Measurements from ENCODE around the gene RASGRP1.

The RASGRP1 gene

DNA sequence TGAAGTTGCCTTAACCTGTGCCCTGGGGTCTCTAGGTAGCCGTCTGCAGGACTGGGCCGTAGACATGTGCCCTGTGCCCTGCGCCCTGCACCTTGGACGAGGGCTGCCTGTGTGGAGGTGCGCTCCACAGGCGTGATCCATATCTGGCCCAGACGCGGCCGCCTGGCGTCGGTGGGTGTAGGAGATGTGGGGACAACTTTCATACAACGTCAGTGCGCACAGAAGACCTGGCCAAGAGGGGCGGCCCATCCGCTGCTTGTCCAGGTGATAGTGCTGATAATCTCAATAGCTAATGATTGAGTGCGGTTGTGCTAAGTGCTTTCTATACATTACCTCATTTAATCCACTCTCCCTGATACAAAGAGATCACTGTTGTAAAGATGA is 665 bp upstream of the RASGRP1 start:
- no peak for DNase-seq (ENCODE audit: low read depth)

DNA sequence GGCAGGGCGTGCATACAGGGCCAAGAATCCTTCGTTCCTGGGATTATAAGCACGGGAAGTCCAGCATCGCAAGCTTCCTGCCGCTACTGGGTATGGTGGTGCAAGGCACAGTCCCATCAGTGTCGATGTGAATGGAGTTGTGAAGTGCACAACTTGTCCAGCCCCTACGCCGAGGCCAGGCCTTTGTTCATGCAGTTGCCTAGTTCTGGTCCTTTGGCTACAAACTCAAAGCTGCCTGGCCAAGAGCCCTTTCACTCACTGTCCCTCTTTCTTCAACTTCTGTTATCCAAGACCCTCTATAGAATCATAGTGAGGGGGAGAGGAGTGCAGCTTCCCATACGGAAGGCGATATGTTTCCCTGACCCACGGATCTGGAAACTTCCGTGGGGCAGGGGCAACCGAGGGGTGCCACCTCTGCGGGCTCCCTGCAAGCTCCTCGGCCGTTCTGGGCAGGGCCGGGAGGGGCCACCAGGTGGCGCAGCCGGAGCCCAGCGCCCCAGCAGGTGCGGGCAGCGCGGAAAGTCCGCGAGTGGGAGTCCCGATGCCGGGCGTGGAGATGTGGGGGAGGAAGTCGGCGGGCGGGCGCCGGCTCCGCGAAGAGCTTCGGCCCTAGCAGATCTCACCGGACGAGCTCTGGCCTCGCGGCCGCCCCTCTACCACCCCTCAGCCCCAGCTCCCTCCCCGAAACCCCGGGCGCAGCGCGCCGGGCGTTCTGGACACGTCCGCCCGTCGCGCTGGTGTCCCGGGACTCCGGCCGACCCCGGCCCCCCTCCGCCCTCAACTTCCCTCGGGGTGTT is 693 bp downstream of the RASGRP1 start:
- DNase-seq (ENCODE audit: low read depth), result peak; percentile 83

DNA sequence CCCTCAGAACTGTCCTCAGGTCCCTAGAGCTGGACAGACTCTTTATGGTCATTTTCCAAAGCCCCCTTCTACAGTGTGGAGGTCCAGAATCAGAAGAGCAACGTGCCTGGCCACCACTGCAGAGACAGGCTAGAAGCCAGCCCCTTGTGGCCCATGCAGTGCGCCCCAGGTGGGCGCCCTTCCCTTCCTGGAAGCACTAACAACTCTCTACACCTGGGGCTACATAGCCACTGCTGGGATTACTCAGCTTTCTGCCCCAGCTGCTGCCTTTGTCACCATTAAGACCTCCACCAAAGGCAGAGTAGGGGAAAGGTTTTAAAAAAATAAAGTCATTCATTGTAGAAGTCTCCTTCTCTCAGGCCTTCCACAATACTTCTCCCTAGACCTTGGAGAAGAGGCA is 2.3 kb downstream of the RASGRP1 start:
- DNase-seq (ENCODE audit: low read depth), result no peak

DNA sequence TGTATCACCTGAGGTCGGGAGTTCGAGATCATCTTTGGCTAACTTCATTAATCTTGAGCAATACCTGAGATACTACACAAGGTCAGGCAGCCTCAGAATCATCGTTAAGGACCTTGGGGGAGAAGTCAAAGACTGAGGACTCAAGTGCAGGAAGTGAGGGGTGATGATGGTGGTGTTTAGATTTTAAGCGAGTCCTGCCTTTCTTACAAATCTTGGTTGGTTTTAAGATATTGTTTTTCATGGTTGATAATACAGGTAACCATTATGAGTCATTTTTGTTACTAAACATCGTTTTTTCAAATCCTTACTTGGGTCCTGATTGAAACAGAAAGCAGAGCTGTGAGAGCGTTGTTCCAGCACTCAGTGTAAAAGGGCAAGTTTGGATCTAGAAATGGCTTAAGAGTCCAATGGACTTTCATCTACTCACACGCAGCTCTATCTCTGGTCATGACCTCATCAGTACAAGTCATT is 4.1 kb downstream of the RASGRP1 start:
- DNase-seq (ENCODE audit: low read depth), result no peak

DNA sequence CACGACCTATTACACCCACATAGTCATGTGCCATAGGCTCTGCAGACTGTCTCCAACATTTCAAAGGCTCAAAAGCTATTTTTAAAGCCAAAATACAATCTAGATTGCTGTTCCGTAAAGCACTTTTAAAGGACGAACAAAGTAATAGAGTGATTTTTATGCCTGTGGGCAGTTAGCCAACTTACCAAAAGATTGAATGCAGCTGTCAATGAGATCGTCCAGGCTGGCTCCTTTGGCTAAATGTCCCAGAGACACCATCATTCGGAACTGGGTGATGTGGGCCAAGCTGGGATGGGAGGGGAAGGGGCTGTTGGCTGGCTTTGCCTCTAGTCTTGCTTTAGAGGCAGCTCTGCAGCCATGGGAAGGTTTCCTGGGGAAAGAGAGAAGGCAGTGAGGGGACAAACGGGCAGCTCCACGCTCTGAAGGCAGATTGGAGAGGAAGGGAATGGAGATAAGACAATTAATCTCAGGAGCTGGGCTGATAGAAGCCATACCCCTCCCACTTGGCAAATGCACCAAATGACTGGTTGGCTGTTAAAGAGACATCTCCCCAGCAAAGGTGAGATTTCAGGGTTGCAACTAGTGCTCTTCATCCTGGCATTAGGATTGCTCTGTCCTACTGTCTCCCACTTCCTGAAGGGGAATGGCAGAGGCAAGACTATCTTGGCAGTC is 4.8 kb downstream of the RASGRP1 start:
- DNase-seq (ENCODE audit: low read depth), result no peak

DNA sequence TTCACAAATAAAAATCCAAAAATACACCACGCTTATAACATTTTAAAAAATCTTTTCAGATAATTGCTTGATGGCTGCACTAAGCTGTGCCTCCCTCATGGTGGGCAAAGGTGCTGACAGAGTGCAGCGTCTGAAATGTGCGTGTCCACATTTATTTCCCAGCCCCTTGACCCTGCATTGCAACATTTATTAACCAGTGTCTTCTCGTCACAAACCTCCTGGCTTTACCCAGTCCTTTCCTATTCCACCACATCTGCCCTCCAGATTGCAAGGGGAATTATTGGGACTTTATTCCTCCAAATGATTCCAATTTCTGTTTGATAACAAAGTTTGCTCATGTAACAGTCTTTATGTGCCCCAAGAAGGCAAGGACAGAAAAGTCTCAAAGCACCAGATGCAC is 5.5 kb downstream of the RASGRP1 start:
- no peak for DNase-seq (ENCODE audit: low read depth)

DNA sequence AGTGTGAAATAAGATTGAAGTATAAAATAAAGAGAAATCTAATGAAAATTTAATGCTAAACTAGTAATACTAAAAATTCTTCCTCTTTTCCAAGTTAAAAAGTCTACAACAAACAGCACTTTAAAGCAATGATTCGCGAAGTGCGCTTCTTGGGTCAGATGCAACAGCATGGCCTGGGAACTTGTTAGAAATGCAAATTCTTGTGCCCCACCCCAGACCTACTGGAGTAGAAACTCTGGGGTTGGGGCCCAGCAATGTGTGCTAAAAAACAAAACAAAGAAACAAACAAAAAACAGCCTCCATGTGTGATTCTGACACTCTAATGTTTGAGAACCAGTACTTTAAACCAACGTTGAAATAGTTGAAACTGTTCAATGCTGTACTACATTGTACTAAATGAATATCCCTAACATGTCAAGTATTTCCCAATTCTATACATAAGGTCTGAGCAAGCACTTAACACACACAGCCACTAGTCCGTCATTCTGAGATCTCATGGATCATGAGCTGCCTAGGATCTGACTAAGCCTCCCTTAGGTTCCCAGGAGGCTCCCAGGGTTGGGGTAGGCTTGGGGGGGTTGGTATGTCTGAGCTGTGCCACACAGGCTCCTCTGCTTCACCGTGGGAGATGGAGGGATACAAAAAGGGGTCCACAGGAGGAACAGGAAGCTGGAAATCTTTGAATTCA is 6.1 kb downstream of the RASGRP1 start:
- no peak for DNase-seq (ENCODE audit: low read depth)

DNA sequence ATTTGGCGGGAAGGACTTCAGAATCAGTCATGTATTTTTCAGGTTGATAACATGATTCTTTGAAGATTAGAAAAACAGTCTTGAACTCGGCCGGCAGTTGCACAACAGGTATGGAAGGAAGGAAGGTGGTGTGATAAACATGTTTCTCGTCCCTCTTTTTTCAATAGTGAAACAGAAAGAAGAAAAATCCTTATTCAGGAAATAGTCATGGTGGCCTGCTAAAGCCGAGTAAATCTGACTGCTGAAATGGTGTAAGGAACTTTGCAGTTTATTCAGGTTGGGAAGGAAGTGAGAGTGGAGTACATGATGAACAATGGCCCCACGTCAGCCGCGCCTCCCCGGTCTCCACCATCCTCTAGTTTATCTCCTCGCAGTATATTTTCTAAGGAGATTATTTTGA is 6.7 kb downstream of the RASGRP1 start:
- no peak for DNase-seq (ENCODE audit: low read depth)

DNA sequence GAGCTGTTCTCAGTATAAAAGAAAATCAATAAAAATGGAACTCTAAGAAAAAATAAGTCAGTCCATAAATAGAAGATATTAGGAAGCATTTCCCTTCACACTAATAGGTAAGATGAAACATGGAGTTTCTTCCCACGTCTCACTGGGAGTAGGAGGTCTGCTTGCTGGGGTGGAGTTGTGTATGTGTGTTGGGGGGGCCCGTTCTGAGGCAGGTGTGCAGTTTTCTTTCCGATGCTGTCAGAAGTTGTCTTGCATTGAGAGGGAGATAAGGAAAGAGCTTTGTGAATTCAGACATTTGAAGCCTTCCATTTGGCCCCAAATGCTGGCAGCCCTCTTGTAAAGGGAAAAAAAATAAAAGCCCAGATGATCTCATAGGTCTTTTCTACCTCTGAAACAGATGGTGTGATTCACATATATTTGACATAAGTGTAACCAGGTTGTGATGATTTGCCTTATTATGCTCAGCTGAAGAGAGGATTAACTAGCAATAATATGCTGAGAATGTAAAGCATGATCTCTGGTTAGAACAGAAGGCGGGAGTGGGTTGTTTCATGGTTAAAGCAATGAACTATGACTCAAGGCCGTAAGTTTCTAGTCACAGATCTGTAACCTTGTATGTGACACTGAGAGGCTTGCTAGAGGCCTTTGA is 8.8 kb downstream of the RASGRP1 start:
- no peak for DNase-seq (ENCODE audit: low read depth)

DNA sequence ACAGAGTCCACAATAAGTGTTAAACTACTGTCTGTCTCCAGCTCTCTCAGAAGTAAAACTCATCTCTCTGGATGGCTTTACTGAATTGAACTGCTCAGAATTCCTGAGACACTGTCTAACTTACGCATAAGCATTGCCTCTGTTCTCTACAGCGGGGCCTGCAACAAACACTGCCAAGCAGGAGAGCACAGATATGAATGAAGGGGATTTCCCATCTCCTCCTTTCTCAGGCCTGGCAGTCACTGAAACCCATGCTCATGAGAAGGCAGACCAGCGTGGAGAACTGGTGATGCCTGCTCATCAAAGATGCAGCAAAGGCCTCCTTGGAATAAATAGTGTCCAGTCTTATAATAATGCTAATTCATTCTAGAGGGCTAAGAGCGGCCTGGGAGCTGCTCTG is 10.3 kb downstream of the RASGRP1 start:
- DNase-seq (ENCODE audit: low read depth), result no peak

DNA sequence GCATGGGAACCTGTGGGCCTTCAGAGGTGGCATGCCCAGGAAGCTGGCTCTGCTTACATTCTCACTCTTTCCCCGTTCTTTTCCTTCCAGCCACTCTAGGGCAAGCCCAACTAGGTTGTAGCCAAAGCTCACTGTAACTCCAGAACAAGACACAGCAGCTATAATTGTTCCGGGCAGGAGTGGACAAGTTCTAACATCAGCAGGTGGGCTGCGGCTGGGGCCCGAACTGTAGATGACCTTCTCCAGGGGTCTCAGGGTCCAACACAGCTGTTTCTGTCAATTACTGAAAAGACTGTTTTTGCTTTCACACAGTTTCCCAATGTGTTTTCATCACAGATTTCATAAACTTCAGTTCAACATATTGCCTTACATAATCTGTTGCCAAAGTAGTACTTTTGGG is 11.5 kb downstream of the RASGRP1 start:
- no peak for DNase-seq (ENCODE audit: low read depth)

DNA sequence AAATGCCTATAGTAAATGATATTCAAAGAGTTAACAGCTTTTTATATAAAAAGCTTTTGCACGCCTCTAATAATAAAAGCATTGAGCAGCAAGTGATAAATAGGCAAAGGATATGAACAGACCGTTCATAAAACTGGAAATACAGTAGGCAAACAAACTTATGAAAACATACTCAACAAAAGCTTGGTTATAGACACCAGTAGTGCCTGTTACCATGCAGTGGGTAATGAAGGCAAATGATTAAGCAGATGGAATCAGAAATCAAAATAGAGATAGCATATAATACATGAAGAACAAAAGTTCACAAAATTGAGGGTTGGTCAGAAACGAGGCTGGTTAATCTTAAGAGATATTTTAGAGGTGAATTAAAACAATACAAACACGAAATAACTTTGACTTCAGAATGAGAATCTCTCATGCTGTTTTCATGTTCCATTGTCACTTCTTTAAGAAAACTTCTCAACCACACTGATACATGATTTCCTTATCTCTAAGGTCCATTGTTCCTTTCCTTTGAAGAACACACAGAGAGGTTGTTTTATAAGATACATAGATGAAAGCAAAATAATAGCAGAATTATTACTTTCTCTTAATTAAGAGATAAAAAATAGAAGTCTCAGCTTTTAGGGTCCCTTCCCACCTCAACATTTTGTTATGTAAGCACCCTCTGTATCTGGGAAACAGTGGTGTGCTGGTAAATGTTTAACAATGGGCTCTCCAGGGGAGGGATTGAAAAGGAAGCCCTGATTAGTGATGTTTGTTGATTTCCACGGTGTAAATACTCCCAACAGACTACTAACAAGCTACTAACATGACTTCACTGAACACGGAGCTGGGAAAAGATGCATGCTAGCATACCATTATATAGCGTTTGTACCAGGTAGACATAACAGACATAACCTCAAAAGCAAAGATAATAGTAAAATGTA is 12.6 kb downstream of the RASGRP1 start:
- DNase-seq (ENCODE audit: low read depth), result no peak

DNA sequence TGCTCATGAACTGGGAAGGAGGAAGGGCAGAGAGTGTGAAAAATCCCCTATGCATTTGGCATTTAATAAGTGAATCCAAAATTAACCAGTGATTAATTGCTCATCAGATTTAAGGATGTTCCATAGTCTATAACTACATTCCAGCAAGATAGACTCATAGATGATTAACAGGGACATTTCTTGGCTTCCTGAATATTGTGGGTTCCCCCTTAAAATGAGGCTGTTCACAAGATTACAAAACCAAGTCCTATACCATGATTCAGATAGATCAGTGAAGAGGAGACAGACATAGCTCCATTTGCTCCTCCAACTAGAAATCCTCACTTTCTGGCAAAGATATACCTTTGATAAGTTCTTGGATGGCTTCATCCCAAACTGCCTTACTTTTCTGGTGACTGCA is 15.4 kb downstream of the RASGRP1 start:
- no peak for DNase-seq (ENCODE audit: low read depth)

DNA sequence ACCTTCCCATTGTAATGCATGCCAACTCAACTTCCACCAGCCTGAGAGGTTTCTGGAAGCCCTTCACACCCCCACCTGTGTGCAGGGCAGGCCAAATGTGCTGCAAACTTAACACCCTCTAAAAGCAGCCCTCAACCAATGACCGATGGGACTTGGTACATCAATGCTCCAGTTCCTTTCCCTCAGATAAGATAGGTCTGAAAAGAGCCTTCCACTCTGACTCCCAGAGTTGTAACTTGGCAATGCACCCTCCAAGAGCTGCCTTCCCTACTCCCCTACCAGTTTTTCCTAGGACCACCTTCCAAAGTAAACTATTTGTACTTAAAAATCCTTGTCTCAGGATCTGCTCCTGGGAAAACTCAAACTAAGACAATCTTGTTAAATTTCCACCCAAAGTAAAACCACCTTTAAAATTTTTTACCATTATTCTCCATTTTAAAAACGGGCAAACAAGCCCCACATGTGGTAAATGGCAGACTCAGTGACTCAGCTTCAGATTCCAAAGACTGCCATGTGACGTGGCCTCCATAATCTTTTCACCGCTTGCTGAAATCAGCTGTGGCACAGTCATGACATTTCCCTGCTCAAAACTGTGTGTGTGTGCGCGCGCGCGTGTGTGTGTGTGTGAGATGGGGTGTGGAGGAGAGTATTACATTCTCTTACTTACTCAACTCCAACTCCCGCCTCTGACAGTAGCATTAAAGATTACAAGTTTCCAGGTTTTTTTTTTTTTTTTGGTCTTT is 17.2 kb downstream of the RASGRP1 start:
- DNase-seq (ENCODE audit: low read depth), result no peak

DNA sequence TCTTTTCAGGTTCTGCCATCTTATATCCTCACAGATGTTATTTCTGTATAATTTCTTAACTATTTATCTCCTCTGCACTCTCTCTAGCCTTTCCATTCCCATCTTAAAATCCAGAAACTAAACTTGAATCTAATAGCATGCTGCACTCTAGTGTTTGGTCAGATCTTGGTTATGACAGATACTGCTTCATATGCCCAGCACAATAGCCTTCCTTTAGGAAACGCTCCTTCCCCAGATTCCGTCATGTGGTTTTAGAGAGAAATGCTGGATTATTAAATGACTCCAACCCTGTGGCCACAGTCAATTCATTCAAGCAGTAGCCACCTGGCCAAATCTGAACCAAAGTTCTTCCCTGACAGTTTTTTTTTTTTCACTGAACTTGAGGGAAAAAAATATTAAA is 19.4 kb downstream of the RASGRP1 start:
- DNase-seq (ENCODE audit: low read depth), result no peak

DNA sequence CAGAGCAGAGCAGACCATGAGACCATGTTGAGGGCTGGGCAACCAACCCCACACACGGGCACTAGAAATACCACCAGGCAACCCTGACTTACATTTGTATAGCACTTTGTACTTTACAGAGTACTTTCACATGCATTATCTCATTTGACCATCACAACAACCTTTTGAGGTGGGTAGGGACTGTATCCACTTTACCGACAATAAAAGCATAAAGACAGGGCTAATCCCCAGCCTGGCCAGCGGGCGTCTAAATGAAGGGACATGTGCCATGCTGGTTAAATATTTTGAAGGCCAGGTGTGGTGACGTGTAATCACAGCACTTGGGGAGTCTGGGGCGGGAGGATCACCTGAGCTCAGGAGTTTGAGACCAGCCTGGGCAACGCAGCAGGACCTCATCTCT is 23.6 kb downstream of the RASGRP1 start:
- DNase-seq (ENCODE audit: low read depth), result no peak

DNA sequence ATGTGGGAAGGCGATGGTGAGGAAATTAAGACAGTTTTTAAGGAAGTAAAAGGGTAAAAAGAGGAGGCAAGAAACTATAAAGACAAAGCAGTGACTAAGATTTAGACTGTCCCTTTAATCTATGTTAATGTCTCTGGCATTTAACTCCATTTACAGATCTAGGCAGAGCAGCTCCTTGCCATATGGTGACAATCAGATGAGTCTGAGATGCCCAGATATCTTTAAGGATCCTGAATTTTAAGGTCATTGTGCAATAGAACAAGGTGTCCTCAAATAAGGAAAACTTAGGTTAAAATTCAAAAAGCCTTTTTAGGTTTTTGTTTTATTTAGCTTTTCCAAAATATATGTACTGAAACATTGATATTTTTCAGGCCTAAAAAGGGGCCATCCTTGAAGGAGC is 24.1 kb downstream of the RASGRP1 start:
- no peak for DNase-seq (ENCODE audit: low read depth)

DNA sequence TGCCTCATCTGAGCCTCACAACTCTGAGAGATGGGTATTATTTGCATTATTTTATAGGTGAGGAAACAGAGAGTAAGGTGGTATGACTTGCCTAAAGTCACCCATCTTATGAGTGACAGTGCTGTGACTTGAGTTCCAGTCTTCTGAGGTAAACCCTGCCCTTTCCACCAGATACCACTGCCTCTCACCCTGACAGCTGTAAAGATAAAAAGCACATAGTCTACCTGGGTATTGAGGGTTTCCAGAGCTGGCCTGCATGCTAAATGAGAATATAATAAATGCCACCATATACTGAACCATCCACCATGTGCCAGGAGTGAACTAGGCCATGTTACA is 25.6 kb downstream of the RASGRP1 start:
- DNase-seq (ENCODE audit: low read depth), result no peak

DNA sequence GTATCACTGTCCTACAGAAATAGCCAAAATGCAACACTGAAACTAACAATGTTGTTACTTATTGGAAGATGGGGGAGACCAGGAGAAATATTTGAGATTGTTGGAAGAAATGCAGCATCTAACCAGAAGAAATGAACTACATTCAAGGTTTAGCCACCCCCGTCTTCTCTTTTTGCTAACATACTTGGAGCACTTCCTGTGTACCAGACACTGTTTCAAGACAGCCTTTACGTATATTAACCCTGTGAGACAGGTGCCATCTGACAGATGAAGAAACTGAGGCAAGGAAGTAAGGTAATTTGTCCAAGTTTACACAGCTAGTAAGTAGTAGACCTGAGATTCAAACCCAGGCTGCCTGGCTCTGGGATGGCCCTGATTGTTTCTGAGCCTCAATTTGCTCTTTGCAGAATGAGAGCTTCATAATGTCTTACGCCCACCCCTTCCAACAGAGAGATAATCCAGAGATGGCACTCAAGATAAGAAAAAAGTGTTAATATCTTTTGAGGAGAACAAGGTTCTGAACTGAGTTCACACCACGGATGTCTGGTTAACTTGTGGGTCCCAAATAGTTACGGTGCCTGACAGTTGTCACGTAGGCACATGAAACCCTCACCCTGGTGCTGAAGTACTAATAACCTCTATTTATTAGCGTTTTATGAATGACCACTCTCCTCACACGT is 26.1 kb downstream of the RASGRP1 start:
- no peak for DNase-seq (ENCODE audit: low read depth)

DNA sequence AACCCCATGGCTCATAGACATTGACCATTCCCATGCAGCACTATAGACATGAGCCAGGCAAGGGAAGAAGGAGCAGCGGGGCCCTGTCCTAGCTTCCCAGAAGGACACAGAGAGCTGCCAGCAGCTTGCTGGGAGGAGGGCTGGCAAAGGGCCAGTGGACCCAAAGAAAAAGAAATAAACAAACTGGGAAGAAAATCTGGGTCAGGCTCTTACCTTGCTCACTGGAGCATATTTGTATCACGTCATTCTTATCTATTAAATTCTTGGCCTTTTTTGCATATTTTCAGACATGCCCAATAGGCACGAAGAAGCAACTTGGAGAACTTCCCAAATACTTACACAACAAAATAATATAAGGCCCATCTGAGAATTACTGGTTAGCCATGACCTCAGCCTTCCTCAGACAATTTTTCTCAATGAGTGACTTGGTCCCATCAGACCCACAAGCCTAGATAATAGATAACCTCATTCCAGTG is 28.4 kb downstream of the RASGRP1 start:
- no peak for DNase-seq (ENCODE audit: low read depth)
